ENCODE data around the gene DPF3. TPM values are rescaled to one million over a fixed set of nuclear protein-coding genes. Genes with fewer than 3 reads are reported as not detected.

DPF3 gene
- polyA plus RNA-seq, 4 donors = 4.4 to 6.0 (median 5.3) TPM

GRCh38 chr14:72589652-72590051 lies 304.2 kb downstream of the DPF3 start:
- DNase-seq (ENCODE audit: low read depth in 4 of 4, low spot score in 2 of 4) = no peak

DNA sequence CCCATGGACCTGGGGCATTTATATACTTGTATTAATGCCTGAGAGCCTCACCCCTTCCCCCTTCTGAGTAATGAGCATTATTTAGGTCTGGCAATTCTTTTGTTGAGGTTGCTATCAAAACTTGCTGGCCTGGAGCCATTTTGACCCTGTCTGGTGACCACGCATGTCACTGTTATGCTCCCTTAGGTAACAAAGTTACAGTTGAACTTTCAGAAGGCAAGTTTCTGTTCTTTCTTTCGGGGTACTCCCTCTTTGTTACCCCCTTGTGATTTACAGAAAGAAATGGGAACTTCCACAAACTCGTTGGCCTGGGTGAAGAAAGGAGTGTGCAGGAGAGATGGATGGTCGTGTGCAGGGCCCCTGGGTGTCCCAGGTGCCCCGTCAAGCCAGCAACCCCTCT lies 305.4 kb downstream of the DPF3 start:
- no peak for DNase-seq (ENCODE audit: low read depth in 4 of 4, low spot score in 2 of 4)

DNA sequence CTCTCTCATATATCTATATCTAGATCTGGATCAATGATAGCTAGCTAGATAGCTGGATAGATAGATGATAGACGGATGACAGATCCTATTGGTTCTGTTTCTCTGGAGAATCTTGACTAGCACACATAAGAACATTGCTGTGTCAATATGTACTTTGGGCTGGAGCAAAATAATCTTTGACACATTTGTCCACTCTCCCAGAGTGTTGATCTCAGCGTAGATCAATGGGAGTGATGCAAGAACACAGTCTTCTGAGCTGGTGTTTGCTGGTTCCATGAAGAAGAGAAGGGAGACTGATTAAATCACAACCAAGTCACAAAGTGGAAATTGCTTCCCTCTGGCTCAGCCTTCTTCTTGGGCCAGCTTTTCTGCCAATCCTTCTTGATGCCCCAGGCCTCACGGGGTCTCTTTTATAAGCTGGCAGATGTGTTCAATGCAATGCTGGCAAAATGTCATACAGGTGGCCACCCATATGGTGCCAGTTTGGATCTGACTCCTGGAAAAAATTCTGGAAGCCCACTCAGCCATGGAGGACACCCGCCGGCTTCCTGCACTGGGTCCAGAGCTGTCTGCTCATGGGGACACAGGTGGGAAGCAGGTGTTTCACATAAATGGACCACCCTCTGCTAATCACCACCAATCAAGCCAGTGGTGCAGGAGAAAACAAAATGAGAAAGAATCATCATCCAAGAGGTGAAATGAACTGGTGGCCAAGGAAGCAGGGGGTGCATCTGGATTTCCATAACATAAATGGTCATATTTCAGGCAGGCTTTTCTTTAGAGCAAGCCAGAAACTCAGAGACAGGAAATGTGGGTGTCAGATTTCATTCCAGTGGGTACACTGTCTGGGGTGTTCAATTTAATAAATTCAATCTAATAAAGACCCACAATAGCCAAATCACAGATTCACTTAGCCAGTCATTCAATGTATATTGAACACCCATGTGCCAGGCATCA lies 310.3 kb downstream of the DPF3 start:
- no peak for DNase-seq (ENCODE audit: low read depth in 4 of 4, low spot score in 2 of 4)

DNA sequence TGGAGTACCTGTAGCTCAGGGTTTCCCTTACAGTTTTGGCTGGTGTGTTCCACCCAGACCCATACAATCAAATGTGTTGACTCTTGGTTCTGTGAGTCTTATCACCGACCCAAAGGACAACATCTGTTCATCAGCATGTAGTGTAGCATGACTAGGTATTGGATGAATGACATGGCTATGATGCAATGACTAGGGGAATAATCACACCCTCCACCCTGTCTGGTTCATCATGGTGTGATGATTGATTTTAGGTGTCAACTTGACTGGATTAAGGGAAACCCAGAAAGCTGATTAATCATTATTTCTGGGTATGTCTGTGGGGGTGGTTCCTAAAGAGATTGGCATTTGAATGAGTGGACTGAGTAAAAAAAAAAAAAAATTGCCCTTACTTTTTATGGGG lies 311.3 kb downstream of the DPF3 start:
- DNase-seq (ENCODE audit: low read depth in 4 of 4, low spot score in 2 of 4) = no peak

DNA sequence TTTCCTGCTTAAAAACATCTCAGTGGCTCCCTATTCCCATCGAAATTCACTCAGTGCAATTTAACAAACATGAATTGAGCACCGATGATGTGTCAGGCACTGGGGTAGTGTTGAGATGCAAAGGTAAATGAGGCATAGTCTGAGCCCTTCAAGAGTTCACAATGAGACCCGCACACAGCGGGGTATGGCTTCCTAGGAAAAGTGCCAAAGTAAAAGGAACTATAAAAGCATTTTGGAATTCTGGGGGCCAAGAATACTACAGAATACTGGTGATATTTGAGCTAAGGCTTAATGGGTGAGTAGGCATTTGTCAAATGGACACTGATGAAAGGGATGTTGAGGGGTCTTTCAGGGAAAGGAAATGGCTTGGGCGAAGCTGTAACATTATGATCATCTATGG lies 315.4 kb downstream of the DPF3 start:
- DNase-seq (ENCODE audit: low read depth in 4 of 4, low spot score in 2 of 4) = no peak

DNA sequence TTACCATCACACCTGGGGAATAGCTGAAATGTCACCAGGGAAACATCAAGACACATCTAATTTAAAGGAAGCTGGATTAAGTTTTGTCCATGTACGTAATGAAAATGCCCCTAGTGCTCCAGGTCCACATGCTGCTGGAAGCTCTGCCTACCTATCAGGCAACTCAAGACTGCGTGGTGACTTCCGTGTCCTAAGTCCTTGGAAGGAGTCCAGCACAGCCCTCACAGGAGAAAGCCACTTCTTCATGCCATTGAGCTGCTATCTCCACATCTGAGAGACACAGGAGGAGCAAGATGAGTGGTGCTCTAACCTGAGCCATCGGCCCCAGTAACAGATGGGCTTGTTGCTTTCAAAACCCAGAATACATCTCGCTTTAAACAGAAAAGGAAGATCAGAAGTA lies 316.4 kb downstream of the DPF3 start:
- no peak for DNase-seq (ENCODE audit: low read depth in 4 of 4, low spot score in 2 of 4)

GRCh38 chr14:72576258-72576657 lies 317.6 kb downstream of the DPF3 start:
- DNase-seq (ENCODE audit: low read depth in 4 of 4, low spot score in 2 of 4) = no peak

GRCh38 chr14:72574715-72575114 lies 319.2 kb downstream of the DPF3 start:
- DNase-seq (ENCODE audit: low read depth in 4 of 4, low spot score in 2 of 4) = no peak

DNA sequence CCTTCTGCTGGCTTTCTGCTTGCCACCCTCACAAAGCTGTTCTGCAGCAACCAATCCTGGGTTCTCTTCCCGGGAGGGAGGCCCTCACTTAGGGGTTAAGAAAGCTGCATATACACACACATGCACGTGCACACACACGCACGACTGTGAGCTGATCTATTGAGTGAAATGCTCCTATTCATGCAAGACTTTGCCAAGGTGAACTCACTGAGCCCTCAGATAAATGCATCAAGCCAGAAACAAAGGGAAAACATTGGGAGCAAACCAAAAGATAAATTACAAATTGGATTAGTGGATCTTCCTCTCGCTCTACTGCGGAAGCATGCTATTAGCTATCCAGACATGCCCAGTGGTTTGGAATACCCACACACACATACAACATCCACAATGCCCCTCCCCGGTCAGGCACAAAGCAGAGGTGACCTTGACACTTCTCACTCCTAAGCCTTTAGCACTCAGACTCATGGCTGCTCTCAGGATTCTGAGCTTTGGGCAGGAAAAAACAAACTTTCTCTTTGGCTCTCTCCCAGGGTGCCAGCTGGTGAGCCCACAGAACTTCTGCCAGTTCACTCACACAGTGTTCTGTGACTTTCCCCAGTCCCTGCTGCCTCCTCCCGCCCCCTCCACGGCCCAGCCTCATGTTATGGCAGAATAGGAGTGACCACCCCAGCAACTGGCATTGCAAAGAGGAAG lies 320.0 kb downstream of the DPF3 start:
- DNase-seq (ENCODE audit: low read depth in 4 of 4, low spot score in 2 of 4) = no peak

Other genes with a start within 250 kb of the DPF3 start
- 10 to 100 TPM; 17.3 to 25.2 (median 17.8) TPM for gene DCAF4, start 32.4 kb upstream of the DPF3 start, polyA plus RNA-seq (ENCODE audit: insufficient read length in 4 of 4)
- 10 to 100 TPM; 19.9 to 20.9 (median 20.4) TPM for gene ZFYVE1, start 133.0 kb upstream of the DPF3 start, polyA plus RNA-seq (ENCODE audit: insufficient read length in 4 of 4)
- gene RBM25, start 164.4 kb upstream of the DPF3 start, polyA plus RNA-seq (ENCODE audit: insufficient read length in 4 of 4) = 100 to 1,000 TPM; 113 to 221 (median 171) TPM
- gene PSEN1, start 242.4 kb upstream of the DPF3 start, polyA plus RNA-seq (ENCODE audit: insufficient read length in 4 of 4) = 10 to 100 TPM; 63.2 to 75.7 (median 67.5) TPM